ENCODE data around the gene PPP1R9B. TPM values are rescaled to one million over a fixed set of nuclear protein-coding genes. Genes with fewer than 3 reads are reported as not detected.

The PPP1R9B gene
- total and polyA plus RNA-seq, 2 of the 8 experiments (the other 6 are each of a cell fraction or from before 2014, with no cell fraction given): 5.2 to 13.1 TPM

DNA sequence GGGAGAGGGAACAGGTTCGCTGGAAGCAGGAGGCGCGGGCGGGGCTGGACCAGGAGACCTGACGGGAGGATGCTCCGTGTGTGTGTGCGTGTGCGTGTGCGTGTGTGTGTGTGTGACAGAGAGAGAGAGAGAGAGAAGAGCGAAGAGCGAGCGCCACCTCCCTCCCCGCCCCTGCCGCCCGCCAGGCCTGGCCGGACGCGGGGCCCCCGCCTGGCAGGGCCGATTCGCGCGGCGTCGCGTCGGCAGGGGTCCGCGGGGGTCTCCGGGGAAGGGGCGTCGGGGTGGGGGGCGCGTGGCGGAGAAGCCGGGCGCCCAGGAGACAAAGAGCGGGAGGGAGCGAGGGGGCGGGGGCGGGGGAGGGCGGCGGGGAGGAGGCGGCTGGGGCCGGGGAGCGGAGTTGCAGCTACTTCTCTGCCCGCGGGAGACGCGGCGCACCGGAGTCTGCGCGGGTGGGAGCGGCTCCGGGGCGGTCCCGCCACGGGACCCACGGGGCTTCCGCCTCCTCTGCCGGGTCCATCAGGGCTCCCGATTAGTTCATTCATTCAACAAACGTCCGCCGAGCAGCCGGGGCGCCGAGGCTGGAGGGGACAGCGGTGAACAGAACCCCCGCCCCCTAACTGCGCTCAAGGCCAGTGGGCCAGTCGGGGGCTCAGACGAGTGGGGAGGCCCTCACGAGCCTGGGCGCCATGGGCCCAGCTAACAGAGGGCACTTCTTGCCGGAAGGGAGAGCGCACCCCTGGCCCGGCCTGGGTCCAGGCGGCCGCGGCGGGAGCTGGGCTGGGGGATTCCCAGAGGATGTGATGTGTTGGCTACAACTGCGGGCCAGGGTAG is 20.5 kb downstream of the PPP1R9B start, which contains the start of gene SAMD14 (continued):
- 0 out of 2 replicates have a peak, but pooled peaks have one; percentile 18 for TF ChIP-seq PHF8 (conservative IDR thresholded peaks at IDR 0.05; ENCODE audit: low read depth, low read length)
- no peak for TF ChIP-seq HDAC2 (IDR thresholded peaks at IDR 0.05; ENCODE audit: borderline replicate concordance in 1 of 2, low read depth in 2 of 2, low read length in 2 of 2)
